GM12801 (cell line): ENCODE measurements around the gene EPB41L3.

Source experiments
- TF ChIP-seq, protein P1 (sequence below): IDR thresholded peaks from one replicate; pipeline ENCODE4 v1.5.1; 2011; ENCODE audit warnings: control low read depth; ENCODE audit not compliant: insufficient read length; ENCODE audit errors: extremely low read depth

The EPB41L3 gene

GRCh38 chr18:5449858-5450509 lies 93.8 kb downstream of the EPB41L3 start:
- TF ChIP-seq, protein P1, sequence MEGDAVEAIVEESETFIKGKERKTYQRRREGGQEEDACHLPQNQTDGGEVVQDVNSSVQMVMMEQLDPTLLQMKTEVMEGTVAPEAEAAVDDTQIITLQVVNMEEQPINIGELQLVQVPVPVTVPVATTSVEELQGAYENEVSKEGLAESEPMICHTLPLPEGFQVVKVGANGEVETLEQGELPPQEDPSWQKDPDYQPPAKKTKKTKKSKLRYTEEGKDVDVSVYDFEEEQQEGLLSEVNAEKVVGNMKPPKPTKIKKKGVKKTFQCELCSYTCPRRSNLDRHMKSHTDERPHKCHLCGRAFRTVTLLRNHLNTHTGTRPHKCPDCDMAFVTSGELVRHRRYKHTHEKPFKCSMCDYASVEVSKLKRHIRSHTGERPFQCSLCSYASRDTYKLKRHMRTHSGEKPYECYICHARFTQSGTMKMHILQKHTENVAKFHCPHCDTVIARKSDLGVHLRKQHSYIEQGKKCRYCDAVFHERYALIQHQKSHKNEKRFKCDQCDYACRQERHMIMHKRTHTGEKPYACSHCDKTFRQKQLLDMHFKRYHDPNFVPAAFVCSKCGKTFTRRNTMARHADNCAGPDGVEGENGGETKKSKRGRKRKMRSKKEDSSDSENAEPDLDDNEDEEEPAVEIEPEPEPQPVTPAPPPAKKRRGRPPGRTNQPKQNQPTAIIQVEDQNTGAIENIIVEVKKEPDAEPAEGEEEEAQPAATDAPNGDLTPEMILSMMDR: no peak

DNA sequence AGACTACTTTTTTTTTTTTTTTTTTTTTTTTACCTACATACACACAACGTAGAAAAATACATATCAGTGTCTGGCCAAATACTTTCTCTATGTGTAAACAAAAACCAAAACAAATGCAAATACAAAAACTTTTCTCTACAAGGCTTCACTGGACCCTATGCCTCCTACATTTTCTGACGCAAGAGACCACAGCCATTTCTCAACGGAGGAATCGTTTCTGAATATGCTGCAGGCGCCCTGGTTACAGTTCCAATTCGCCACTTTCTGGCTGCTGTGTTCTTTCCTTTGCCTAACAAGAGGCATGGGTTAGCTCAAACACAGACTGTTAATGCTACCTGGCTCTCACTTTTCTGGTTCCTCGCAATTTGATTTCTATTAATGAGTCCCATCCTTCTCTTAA lies 96.4 kb downstream of the EPB41L3 start:
- TF ChIP-seq, protein P1: no peak

DNA sequence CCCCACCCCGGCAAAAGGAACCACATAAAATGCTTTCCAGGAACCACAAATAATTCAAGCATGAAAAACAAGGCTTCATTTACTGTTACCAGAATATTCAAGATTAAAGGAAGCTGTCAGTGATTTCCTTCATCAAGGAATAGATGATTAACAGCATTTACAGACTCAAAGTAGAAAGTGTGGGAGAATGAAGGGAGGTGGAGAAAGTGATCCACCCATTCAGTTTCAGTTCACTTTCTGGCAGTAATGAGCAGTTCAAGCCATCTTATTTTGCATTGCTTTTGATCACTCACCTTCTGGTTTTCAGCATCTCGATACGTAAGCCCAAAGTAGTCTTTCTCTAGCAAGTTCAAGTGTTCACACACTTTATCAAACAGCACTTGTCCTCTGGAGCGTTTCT lies 99.0 kb downstream of the EPB41L3 start:
- TF ChIP-seq, protein P1: no peak

DNA sequence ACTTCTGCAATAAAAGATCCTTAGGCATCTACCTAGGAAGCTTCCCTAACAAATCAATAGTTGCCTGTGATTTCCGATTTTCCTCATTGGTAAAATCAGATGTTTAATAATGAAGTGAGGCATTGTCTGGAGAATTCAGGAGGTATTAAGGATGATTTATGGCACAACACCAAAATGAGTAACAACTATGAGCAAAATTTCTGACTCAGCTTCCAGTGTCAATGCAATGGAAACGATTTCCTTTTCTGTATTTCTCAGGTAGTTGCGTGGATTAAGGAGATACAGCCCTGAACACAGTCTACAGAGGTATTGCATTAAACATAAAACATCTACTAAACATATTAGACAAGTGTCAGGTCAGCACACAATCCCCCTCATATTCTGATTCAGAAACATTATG lies 99.5 kb downstream of the EPB41L3 start:
- TF ChIP-seq, protein P1: no peak

GRCh38 chr18:5439986-5440696 lies 103.7 kb downstream of the EPB41L3 start:
- TF ChIP-seq, protein P1: no peak

DNA sequence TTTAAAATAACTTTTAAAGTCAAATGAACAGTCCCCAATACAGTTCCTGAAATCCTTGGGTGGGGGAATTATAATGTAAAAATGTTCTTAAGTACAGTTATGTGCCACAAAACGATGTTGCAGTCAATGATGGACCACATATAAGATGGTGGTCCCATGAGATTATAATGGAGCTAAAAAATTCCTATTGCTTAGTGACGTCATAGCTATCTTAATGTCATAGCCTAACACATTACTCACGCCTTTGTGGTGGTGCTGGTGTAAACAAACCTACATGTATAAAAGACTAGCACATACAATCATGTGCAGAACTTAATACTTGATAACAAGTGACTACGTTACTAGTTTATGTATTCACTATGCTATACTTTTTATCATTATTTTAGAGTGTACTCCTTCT lies 109.4 kb downstream of the EPB41L3 start:
- TF ChIP-seq, protein P1: no peak

DNA sequence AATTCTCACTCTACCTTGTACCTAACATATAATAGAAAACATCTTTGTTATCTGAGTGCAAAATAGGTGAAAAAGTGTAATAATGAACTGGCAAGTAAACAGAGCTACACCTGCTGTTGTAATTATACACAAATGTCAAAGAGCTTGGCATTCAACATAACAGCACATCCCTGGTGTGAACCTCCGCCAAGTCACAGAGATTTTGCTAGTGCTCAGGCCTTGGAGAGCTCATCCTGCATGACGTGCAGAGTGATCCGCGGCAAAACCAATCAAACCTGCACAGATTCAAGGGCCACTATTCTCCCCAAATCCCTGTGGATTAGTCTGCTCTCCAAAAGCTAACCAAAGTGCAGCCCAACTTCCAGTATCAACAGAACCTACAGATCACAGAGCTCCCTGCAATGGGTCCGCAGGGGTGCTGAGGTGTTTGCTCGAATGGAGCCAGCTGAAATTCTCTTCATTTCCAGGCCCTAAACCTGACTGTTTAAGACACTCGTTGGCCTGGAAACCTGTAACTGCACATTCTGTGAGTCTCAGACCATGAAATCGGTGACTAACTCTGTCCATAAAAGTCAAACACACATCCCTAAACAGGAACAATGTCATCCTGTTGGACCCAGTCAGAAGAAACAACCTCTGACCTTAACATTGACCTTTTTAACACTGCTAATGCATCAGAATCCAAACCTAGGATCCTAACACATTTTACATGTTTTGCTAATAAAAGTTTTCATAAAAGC lies 111.8 kb downstream of the EPB41L3 start:
- TF ChIP-seq, protein P1: no peak
